GM19025 (cell line): ENCODE results near the gene ABCB4.

Experiments
- ATAC-seq: cut with Tn5 transposase; IDR thresholded peaks from one replicate; pipeline ENCODE4 v1.9.1; 2021; ENCODE audit warnings: mild to moderate bottlenecking, low read depth, moderate library complexity; ENCODE audit not compliant: unreplicated experiment

ABCB4 gene

DNA sequence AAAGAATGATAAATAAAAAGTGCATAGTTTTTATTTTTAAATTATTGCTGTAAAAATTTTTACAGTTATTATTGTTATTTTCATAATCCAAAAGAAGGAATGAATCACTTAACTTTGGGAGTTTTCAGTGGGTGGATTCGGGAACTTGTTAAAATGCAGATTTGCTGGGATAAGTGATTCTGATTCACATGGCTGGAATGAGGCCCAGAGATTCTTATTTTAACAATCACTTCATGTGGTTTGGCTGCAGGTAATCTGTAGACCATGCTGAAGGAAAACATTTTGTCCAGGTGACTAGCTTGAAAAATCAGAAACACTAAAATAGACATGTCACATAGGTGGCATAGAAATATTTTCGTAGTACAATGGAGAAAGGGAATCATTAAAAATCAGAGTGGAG, 116.1 kb downstream of the ABCB4 start:
- no peak for ATAC-seq

DNA sequence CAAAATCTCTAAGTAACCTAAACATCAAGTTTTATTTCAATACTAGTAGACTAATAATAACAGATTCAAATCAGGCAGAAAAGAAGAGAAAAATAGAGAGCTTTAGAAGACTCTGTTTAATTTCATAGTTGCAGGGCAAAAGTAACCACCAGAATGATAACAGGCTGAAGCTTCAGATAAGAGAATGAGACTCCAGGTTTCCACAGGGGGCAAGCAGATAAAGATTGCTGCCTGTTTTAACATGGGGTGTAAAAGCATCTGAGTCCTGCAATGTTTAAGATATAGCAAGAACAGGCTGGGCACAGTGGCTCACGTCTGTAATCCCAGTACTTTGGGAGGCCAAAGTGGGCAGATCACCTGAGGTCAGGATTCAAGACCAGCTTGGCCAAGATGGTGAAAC, 119.0 kb downstream of the ABCB4 start:
- ATAC-seq, result no peak

DNA sequence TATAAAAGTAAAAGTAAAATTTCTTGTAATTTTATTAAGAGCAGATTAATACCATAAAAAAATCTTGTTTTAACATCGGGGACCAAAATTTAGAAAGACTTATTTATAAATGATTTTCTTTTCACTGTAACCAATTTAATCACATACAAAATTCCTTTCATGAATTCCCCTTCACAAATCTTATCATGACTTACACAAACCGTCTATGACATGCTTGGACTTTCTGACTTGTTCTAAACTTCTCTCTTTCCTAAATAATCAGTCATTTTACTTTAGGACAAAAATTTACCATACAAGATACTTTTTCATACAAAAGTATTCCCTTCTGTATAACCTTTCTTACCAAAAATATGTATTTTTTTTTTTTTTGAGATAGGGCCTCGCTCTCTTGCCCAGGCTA, 120.7 kb downstream of the ABCB4 start:
- ATAC-seq, result no peak
